M059J (cell line): ENCODE data around the gene KRTAP10-10. TPM values are rescaled to one million over a fixed set of nuclear protein-coding genes. Genes with fewer than 3 reads are reported as not detected.
"Not testable (repeated sequence)": the region's sequence is repeated elsewhere in the genome, so short reads cannot be mapped to it uniquely, and the experiment has no call there.

Experiments
- DNase-seq: peaks from one replicate; pipeline ENCODE4 v3.0.0-alpha.2; 2012; ENCODE audit warnings: low read depth
- total RNA-seq: library from RNA; depleted of rRNA; stranded (reverse); fragments of >200 nt; shearing (Covaris generic); gene quantifications from 2 replicates; pipeline ENCODE4 v1.2.3, GENCODE V29; 2014; rRNA removed

Gene KRTAP10-10, protein sequence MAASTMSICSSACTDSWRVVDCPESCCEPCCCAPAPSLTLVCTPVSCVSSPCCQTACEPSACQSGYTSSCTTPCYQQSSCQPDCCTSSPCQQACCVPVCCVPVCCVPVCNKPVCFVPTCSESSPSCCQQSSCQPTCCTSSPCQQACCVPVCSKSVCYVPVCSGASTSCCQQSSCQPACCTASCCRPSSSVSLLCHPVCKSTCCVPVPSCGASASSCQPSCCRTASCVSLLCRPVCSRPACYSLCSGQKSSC
- not detected in 2 replicates for total RNA-seq

- DNase-seq = no peak
Measured at GRCh38 chr21:44637018-44637850, at the start of gene KRTAP10-10. Gene KRTAP10-10 (plus strand): TSS chr21:44637356. CDS start chr21:44637418, 62 bp downstream.

- DNase-seq = no peak
Measured at GRCh38 chr21:44589094-44589493, 48.1 kb upstream of the KRTAP10-10 start.

- no peak for DNase-seq
Measured at GRCh38 chr21:44589586-44590305, 47.4 kb upstream of the KRTAP10-10 start.

GRCh38 chr21:44590311-44590721 is 46.8 kb upstream of the KRTAP10-10 start:
- no peak for DNase-seq

DNA sequence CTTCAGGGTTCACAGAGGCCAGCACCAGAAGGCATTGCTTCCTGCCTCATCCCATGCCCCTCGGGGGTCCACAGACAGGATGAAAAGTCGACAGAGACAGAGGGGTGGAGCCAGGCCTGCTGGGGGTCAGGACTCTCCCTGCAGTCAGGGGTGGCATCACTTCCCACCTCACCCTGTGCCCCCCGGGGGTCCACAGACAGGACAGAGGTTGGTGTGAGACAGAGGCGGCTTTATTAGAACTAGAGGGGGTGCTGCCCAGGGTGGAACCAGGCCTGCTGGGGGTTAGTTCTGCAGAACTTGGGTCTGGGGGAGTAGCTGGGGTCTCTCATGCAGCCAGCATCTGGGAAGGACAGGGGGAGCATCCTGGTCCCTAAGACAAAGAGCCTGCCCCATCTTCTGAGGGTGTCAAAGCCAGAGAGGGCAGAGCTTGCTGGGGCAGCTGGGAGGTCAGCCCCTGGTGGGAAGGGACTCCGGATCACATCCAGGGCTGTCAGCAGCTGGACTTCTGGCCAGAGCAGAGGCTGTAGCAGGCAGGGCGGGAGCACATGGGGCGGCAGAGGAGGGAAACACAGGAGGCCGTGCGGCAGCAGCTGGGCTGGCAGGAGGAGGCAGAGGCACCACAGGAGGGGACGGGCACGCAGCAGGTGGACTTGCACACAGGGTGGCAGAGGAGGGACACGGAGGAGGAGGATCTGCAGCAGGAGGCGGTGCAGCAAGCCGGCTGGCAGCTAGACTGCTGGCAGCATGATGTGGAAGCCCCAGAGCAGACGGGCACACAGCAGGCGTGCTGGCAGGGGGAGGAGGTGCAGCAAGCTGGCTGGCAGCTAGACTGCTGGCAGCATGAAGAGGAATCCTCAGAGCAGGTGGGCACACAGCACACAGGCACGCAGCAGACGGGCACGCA is 46.0 kb upstream of the KRTAP10-10 start:
- not testable (repeated sequence) for DNase-seq

- DNase-seq = not testable (repeated sequence)
Measured at GRCh38 chr21:44591801-44592130, 45.4 kb upstream of the KRTAP10-10 start.

DNA sequence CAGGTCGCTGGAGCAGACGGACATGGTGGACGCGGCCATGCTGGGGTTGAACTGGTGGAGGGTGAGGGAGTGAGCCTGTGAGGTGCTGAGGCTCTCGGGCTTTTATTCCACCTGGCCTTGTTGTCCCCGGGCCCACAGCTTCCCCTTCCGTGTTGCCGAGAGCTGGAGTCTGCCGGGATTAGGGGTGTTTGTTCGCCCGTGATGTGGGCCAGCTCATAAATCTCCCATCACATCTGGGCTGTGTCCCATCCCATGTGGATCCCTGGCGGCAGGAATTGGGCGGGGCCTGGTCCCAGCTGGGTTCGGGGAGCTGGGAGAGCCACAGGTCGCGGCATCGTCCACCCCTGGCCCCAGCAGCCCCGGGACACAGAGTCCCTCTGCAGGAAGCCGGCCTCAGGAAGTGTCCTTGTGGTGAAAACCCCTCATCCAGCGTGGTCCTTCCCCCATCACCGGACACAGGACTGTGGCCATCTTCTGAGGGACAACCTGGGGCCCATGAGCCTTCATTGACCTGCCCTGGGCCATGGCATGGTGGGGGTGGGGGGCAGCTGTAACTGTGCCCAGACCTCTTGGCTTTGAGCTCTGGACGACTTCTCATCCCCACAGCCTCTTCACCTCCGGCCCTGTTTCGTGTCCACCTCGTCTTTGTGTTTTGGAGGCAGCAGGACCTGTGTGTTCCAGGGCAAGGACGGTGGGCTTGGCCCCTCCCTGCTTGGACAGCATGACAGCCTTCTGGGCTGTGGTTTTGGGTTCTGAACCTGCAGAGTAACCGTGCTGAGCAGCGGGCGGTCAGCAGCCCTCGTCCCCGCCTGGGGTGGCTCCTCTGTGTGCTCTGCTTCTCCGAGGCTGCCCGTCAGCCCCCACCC is 44.5 kb upstream of the KRTAP10-10 start, which contains the start of gene KRTAP10-6:
Gene KRTAP10-6, minus strand, starts transcription at position 60 of the 866 bp plus-strand sequence. Its CDS starts 21 bp downstream, at position 39.
- no peak for DNase-seq

DNA sequence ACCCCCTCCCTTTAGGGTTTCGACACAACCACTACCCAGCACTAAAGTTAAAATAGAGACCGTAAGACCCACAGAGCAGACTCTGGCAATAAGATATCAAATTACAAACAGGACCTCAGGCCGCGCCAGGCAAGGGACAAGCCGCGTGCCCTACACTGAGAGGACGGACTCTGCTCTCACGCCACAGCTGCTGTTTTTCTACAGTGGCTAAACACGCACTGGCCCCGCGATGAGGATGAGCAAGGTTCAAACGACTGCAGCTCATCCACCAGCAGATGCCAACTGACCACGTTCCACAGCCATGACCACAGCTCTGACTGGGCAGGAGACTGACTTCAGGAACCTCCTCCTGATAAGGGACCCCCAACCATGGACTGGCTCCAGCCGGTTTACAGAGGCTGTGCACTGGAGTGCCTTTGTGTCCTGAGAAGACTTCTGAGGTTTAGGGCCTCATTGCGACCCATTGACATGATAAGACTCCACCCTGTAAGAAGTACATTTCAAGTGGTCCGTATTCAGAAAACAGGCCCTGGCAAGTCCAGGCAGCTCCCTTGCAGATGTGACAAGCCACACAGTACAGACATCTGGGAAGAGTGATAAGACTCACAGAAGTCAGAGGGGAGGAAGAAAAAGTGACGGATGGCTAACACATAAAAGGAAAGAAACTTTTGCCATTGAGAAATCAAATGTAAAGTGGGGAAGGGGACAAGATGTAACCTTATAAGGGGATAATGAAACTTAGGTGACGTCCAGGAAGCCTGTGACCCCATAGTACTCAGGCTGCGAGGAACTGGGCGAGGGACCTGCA is 43.4 kb upstream of the KRTAP10-10 start:
- no peak for DNase-seq

DNA sequence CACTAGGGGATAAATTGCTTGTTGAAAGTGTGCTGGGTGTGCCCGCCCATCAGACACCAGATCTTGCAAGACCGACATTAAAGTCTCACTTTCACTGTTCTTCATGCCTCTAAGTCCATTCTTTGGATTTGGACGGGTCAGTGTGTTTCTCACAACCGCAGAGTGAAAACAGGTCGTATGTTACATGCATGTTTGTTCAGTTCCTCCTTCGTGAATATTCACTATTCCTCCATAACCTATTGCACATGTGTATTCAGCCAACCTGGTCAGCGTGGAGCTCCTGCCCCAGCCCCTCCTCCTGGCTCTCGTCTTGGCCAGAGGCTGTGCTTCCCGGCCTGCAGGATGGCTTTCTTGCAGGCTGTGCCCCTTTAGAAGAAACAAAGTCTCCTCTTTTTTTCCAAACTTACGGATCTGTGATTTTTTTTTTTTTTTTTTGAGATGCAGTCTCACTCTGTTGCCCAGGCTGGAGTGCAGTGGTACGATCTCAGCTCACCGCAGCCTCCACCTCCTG is 42.7 kb upstream of the KRTAP10-10 start:
- no peak for DNase-seq

DNA sequence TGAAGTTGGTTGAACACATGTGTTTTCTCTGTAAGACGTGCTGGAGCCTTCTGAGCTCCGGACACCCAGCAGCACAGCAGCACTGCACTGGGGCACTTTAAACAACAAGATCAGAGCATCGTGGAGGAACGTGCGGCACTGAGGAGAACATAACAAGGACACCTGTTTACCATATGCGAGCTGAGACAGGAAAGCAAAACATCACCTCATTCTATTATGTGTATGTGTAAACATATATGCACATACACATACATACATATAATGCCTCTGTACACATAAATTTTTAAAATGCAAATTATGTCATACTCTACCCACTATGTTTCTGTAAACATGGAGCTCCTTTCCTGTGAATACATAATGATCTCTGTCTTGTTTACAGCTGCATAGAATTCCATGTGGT is 41.6 kb upstream of the KRTAP10-10 start:
- no peak for DNase-seq

GRCh38 chr21:44596068-44596725 is 41.0 kb upstream of the KRTAP10-10 start:
- peak; percentile 12 for DNase-seq

DNA sequence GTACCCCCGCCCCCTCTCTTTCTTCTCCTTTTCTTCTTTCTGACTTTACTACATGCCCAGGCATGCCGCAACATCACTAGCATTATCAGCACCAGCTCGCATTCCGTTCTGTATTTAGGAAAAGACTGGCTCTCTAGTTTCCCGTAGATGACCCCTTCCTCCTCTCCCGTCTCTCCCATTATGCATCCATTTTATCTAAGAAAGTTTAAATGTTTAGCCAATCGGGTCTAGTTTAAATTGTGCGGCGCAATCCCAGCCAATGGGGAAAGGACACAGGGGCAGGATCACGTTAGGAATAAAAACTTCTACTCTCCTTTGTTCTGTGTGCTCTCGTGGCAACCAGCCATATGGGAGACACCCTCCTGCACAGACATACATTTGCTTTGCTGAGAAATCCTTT is 39.1 kb upstream of the KRTAP10-10 start:
- no peak for DNase-seq

- no peak for DNase-seq
Measured at GRCh38 chr21:44599264-44600029, 37.7 kb upstream of the KRTAP10-10 start.

DNA sequence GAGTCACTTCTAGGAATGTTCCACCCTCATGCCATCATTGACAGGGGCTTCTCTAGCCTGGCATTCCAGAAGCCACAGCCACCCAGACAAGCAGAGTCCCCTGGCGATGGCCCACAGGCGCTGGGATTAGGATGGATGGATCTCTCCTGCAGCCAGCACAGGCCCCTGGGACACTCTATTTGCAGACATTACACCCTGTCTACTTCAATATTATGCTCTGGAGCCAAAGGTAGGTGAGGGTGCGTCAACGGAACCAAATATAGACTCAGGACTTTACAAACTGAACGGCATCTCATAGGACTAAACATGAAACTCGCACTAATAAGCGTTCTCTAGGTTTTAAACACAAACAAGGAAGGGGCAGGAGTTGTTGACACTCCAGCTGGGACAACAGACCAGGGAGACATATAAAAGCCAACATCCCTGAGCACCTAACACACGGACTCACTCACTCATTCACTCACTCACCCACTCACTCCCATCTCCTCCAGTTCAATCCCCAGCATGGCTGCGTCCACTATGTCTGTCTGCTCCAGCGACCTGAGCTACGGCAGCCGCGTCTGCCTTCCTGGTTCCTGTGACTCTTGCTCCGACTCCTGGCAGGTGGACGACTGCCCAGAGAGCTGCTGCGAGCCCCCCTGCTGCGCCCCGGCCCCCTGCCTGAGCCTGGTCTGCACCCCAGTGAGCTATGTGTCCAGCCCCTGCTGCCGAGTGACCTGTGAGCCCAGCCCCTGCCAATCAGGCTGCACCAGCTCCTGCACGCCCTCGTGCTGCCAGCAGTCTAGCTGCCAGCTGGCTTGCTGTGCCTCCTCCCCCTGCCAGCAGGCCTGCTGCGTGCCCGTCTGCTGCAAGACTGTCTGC is 36.8 kb upstream of the KRTAP10-10 start, which contains the start of gene KRTAP10-7:
Gene KRTAP10-7, plus strand, starts transcription at position 480 of the 861 bp plus-strand sequence. Its CDS starts 25 bp downstream, at position 505.
- not testable (repeated sequence) for DNase-seq

- not testable (repeated sequence) for DNase-seq
Measured at GRCh38 chr21:44601091-44601490, 36.1 kb upstream of the KRTAP10-10 start.

DNA sequence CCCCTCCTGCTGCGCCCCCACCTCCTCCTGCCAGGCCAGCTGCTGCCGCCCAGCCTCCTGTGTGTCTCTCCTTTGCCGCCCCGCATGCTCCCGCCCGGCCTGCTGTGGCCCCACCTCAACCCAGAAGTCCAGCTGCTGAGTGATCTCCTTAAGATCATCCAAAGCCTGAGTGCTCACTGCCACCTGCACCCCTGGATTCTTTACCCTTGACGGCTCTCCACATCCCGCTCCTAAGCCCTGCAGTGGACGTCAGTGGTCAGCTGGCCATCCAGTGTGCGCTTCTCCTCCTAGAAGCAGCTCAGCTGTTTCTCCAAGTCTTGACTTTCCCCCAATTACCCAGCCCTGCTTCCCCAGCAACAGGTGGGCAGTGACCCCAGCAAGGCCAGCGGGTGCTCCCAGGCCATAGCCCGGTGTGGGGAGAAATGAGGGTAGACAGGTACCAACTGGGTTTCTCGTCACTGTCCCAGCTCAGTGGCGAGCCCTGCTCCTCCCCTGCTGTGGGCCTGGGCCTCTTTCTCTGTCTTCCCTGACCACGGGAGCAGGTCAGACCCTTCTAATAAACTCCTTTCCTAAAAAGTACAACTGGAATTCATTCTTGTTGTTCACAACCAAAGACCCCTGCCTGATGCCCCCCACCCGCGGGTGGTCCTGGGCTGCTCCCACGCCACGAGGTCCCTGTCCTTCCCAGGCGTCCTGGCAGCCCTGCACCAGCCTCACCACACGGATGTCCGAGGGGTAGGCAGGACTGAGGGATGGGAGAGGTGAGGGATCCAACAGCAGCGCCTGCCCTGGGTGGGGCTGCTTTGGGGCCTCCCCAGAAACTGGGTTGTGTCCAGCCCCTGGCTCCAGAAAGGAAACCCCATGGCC is 35.3 kb upstream of the KRTAP10-10 start:
- DNase-seq = no peak
